ENCODE data around the gene SMARCC2. TPM values are rescaled to one million over a fixed set of nuclear protein-coding genes. Genes with fewer than 3 reads are reported as not detected.
A peak's percentile ranks its signal among the peaks of the same experiment; 100 is the strongest.

The SMARCC2 gene
- total and polyA plus RNA-seq, 2 of the 13 experiments (the other 11 are each of a cell fraction or from before 2014, with no cell fraction given), result 21.3 to 24.1 TPM

GRCh38 chr12:56221757-56222530 is 32.7 kb upstream of the SMARCC2 start, which contains the start of gene RNF41 (continued):
- peak; percentile 66 for TF ChIP-seq ZNF639 (CRISPR knock-in tag; conservative IDR thresholded peaks at IDR 0.05)
- no peak for TF ChIP-seq ZBTB33 (CRISPR knock-in tag; IDR thresholded peaks at IDR 0.05)
- TF ChIP-seq HNF1A (IDR thresholded peaks at IDR 0.05; ENCODE audit: low read depth), result no peak
- TF ChIP-seq HNF1A (CRISPR knock-in tag; IDR thresholded peaks at IDR 0.05; ENCODE audit: borderline replicate concordance), result peak; percentile 62; the same call in 1 of the 2 replicates
- no peak for TF ChIP-seq ATF3 (CRISPR knock-in tag; IDR thresholded peaks at IDR 0.05)
- no peak for TF ChIP-seq NR3C1 (CRISPR knock-in tag; IDR thresholded peaks at IDR 0.05)
- TF ChIP-seq ZNF414 (CRISPR knock-in tag; IDR thresholded peaks at IDR 0.05), result 0 out of 2 replicates have a peak, but pooled peaks have one; percentile 20
- no peak for TF ChIP-seq ZNF589 (CRISPR knock-in tag; conservative IDR thresholded peaks at IDR 0.05)
- peak; percentile 61 for TF ChIP-seq MED1 (CRISPR knock-in tag; IDR thresholded peaks at IDR 0.05)
- no peak for TF ChIP-seq ZIK1 (CRISPR knock-in tag; IDR thresholded peaks at IDR 0.05; ENCODE audit: borderline replicate concordance, low read depth)
- 0 out of 2 replicates have a peak, but pooled peaks have one; percentile 38 for TF ChIP-seq RFX3 (CRISPR knock-in tag; IDR thresholded peaks at IDR 0.05)
- TF ChIP-seq AHR (CRISPR knock-in tag; IDR thresholded peaks at IDR 0.05), result no peak
